ENCODE measurements around the gene PAIP2.
"Not testable (repeated sequence)": the region's sequence is repeated elsewhere in the genome, so short reads cannot be mapped to it uniquely, and the experiment has no call there.

Gene PAIP2

DNA sequence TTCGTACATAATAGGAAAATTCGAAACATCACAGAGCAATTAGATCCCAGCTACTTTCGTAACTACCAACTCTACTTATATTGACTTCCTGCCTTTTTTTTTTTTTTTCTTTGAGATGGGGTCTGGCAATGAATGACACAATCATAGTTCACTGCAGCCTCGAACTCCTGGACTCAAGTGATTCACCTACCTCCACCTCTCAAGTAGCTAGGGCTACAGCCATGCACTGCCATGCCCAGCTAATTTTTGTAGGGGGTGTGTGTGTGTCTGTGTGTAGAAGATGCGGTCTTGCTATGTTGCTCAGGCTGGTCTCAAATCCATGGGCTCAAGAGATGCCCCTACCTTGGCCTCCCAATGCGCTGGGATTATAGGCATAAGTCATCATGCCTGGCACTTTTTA, 5.8 kb upstream of the PAIP2 start:
- no peak for DNase-seq

DNA sequence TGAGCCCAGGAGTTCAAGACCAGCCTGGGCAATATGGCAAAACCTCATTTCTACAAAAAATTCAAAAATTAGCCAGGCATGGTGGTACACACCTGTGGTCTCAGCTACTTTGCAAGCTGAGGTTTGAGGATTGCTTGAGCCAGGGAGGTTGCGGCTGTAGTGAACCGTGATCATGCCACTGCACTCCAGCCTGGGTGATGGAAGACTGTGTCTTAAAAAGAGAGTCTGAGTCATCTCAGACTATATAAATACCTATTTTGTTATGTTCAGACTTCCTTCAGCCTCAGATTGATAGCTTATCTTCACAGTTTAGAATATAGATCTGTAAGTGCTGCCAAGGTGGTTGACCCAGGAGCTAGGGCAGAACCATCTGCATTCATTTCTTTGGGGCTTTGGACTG, 1.6 kb upstream of the PAIP2 start:
- no peak for DNase-seq

DNA sequence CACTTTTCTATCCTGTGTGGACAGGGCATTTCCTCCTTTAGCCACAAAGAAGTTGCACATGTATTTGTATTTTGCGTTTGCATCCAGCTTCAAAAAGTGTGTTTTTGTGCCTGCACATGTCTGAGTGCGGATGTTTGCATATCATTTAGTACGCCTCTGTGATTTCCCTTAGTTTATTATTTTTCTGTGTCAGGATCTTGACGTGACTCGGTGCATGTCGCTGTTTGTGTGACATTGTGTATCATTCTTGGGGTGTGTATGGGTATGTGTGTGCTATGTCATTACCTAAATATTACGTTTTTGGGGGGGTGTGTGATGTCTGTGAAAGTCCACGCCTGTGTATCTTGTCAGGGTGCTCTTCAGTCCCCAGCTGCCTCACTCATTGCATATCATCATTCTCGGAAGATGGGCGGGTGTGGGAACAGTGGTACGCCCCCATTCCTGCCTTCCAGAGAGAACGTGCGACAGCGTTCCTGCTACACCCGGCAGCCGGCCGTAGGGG, 416 bp upstream of the PAIP2 start:
- DNase-seq, result no peak

DNA sequence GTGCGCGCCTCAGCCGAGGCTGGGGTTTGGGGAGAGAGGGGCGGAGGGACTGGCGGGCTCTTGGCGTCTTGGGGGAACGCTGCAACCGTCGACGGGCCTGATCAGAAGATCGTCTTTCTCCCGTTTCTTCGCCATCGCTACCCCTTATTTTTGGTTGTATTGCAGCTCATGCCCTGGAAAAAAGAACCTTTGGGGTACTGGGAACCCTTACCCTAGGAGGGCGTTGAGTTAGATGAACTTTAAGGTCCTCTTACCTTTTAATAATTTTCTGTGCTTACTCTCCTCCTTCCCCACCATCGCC, 719 bp downstream of the PAIP2 start:
- DNase-seq, result no peak

DNA sequence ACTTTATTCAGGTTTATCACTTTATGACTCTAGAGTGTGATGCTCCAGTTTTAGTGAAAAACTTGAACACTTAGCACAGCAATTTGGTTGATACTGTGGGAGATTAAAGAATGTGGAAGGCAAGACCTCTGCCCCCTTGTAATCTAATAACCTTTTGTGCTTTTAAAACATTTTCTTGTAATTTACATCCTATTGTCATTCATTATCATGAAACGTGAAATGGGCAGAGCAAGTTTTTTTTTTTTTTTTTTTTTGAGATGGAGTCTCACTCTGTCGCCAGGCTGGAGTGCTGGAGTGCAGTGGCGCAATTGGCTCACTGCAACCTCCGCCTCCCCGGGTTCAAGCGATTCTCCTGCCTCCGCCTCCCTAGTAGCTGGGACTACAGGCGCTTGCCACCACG, 1.8 kb downstream of the PAIP2 start:
- DNase-seq, result no peak

DNA sequence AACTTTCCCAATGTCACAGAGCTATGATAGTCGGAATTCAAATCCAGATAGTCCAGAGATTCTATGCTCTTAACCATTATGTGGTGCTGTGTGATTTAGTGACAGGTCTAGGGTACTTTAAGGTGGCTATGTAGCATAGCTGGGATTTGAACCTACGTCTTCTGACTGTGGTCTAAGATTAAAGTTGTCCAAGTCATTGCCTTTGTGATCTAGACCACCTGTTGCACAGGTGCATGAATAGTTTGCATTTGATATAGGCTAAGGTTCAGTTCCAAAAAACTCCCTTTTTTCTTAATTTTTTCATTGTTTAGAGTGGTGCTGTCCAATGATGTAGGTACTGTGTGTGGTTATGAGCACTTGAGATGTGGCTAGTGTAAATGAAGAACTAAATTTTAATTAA, 2.5 kb downstream of the PAIP2 start:
- DNase-seq, result no peak

DNA sequence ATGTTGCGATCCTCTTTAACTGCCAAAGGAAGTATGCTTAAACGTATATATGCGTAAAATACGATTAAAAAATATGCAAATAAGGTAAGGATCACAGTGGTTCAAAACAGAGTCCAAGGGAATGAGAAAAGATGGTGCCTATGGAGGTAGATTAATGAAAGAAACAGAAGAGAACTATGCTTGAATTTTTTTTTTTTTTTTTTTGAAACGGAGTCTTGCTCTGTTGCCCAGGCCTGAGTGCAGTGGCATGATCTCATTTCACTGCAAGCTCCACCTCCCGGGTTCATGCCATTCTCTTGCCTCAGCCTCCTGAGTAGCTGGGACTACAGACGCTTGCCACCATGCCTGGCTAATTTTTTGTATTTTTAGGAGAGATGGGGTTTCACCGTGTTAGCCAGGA, 3.8 kb downstream of the PAIP2 start:
- not testable (repeated sequence) for DNase-seq

DNA sequence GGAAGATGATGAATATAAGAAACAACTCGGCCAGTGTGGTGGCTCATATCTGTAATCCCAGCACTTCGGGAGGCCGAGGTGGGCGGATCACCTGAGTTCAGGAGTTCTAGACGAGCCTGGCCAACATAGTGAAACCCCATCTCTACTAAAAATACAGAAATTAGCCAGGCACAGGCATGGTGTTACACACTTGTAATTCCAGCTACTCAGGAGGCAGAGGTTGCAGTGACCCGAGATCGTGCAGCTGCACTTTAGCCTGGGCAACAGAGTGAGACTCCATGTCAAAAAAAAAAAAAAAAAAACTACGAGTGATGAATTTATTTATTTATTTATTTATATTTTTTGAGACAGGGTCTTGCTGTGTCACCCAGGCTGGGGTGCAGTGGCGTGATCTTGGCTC, 6.2 kb downstream of the PAIP2 start:
- DNase-seq, result not testable (repeated sequence)

DNA sequence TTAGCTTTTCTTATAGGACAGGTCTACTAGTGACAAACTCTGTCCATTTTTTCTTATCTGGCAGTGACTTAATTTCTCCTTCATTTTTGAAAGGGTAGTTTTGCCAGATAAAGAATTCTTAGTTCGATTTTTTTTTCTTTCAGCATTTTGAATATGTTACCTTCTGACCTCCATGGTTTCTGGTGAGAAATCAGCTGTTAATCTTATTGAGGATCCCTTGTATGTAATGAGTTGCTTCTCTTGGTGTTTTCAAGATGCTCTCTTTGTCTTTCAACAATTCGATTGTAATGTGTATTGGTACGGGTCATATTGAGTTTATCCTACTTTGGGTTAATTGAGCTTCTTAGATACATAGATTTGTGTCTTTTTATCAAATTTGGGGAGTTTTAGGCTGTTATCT, 12.5 kb downstream of the PAIP2 start:
- no peak for DNase-seq

DNA sequence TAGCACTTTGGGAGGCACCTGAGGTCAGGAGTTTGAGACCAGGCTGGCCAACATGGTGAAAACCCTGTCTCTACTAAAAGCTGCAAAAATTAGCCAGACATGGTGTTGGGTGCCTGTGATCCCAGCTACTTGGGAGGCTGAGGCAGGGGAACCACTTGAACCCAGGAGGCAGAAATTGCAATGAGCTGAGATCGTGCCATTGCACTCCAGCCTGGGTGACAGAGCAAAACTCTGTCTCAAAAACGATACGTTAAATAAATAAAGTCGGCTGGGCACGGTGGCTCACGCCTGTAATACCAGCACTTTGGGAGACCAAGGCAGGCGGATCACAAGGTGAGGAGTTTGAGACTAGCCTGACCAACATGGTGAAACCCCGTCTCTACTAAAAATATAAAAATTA, 14.2 kb downstream of the PAIP2 start:
- not testable (repeated sequence) for DNase-seq

DNA sequence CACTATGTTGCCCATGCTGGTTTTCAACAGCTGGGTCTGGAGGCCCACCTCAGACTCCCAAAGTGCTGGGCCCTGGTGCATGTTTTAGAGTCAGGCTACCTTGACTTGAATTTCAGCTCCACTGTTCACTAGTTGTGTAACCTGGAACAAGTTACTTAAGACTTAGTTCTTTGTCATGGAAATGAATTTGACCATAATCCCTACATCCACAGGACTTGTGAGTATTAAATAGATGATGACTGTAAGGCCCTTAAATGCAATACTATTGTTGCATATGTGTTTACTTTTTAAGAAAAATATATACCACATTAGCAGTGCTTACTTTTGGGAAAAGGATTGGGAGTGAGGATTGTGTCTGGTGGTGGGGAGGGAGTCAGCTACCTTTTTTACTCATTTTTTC, 16.4 kb downstream of the PAIP2 start:
- DNase-seq, result no peak

DNA sequence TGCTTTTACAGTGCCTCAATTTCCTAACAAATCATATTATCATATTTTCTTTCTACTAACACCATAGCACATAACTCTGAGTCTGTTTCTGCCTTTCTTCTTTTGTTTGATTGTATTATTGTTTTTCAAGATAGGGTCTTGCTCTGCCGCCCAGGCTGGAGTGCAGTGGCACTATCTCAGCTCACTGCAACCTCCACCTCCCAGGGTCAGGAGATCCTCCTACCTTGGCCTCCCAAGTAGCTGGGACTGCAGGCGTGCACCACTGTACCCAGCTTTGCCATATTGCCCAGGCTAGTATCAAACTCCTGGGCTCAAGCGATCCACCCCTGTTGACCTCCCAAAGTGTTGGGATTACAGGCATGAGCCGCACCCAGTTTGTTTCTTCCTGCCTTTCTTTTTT, 18.7 kb downstream of the PAIP2 start:
- no peak for DNase-seq

DNA sequence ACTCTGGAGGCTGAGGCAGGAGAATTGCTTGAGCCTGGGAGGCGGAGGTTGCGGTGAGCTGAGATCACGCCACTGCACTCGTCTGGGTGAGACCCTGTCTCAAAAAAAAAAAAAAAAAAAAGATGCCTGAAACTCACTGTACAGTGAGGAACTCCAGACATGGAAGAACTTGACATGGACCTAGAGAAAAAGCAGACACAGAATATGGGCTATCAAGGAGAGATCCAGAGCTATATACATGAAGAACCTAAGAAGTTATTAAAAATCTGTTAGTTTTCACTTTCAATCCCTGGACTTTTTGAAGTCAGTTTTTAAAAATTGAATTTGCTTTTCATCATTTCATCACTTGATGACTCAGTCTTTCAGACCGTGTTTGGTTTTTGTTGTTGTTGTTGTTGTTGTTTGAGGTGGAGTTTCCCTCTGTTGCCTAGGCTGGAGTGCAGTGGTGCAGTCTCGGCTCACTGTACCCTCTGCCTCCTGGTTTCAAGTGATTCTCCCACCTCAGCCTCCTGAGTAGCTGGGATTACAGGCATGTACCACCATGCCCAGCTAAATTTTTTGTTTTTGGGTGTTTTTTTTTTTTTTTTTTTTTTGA, 20.3 kb downstream of the PAIP2 start:
- DNase-seq, result no peak

DNA sequence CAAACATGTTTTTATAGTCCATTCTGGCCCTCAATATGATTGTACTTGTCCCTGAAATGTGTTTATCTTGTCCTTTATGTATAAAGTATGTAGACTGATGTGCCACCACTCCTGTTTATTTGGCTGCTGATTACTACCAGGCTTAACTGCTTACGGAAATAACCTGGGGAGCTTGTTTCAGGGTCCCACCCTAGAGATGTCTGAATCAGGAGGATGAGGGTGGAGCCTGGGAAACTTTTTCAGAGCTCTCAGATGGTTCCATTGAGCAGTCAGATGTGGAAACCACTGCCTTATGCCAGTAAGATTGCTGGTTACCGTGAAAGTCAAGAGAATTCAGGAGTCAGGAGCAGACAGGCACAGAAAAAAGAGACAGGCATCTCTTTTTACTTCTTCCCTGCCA, 22.3 kb downstream of the PAIP2 start:
- no peak for DNase-seq

DNA sequence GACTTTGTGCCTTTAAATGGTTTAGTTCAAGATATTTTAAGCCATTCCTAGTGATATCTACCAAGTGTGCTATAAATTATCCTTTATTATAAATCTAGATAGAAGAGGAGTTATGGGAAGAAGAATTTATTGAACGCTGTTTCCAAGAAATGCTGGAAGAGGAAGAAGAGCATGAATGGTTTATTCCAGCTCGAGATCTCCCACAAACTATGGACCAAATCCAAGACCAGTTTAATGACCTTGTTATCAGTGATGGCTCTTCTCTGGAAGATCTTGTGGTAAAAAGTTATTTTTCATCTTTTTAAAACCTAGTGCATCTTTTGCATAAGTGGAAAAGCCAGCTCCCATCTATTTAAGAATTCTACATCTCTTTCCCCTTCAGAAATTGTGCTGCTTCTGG, 22.8 kb downstream of the PAIP2 start:
- DNase-seq, result no peak

DNA sequence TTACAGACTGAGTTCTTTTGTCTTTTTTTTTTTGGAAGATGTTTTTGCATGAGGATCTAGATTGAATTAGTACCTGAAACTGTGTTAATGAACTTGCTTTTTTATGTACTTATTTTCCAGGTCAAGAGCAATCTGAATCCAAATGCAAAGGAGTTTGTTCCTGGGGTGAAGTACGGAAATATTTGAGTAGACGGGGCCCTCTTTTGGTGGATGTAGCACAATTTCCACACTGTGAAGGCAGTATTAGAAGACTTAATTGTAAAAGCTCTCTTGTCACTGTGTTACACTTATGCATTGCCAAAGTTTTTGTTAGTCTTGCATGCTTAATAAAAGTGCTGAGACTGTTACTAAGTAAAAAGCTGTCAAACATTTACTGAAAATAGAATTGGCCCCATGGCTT, 27.0 kb downstream of the PAIP2 start:
- no peak for DNase-seq

DNA sequence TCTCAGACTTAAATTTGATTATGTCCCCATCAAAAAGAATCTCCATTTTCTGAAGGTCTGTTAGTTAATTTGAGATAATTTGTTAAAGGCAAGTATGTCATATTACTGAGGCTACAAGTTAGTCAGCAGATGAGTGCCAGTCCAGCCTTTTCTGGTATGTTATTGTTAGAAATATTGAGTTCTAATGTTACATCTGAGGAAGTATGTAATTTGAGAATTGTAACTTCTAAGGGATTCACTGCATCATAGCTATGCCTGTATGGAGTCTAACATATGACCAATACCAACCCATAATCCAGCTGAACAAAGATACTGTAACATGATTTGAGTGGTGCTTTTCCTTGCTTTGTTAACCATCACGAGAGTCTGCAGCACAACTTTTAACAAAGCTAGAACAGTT, 27.5 kb downstream of the PAIP2 start:
- no peak for DNase-seq

DNA sequence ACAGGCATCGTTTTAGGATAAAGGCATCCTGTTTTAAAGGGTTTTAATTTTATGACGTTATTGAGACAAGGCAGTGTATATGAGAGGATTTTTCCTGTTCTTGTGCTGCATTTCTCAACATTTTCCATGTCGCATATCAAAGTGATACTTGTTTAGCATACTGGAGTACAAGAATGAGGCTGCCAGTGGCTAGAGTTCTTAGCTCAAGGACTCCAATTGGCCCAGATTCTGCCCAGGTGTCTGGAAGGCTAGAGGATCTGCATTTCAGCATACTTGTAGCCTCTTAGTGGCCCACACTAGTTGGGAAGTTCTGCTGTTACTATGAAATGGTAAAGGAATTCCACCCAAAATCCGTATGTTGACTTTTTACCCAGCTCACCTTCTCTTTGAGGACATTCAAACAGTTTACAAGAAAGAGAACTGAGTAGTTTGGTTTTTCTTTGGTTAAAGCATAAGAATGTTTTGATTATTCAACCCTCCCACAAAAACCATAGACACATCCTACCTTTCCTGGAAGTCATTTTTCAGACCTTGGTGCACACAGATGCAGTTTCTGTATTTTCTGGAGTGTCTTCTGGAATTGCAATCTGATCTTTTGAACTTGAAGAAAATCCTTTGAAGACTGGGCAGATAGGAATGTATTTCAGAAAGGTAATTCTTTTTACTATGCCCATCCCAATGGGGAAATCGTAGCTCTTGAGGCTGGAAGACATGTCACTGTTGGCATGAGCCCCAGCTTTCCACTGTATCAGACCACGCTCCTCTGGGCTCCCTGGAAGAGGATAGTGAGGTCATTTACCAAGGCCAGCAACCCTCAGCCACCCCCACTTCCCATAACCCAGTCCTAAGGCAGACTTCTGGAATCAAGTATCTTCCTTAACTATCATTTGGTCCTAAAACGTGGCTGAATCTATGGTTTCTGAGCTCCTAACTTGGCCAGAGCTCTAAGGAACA, 30.1 kb downstream of the PAIP2 start:
- no peak for DNase-seq

DNA sequence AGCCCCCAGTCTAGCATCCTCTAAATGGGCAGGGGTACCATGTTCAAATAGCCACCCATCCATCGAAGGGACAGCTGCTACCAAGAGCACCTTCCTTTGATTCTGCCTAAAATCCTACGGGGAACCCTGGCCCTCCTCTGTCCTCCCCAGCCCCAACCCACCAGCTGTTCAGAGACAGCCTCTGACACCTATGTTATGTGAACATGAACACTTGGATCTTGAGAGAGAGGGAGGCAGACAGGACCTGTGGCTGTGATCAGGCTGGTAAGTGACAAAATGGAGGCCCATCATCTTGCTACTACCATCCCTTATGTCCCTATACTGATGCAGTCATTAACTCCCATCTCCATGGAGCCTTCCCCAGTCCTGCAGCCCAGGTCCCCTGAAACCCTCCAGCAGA, 33.3 kb downstream of the PAIP2 start:
- no peak for DNase-seq

DNA sequence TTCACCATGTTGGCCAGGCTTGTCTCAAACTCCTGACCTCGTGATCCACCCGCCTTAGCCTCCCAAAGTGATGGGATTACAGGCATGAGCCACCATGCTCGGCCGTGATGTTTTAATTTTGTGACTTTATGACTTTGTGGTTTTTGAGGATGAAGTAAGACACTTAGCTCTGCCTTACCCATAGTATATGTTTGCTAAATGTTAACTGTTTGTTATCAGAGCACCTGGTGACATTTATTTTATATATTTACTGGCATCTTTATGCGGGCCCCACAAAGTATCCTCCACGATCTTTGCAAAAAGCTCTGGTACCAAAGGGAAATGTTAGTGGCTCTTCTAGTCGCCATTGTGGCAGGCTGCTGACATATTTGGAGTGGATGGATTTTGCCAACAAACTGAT, 34.7 kb downstream of the PAIP2 start:
- no peak for DNase-seq

DNA sequence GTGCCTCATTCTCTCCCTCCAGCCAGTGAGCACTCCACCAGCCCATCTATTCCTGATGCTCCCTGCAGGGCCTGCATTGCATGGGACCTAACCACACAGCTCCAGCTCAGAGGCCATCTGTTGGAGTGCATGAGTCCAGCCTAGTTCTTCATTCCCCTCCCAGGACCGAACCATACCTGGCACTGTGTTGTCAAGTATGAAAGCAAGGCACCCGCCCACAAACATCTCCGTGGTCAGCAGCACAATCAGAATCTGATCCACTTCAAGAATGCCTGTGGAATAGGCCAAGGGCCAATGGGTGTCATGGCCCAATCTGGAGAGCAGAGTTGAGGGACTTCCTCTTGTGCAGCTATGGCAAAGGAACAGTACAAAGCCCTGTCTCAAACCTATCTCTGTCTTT, 35.6 kb downstream of the PAIP2 start:
- DNase-seq, result no peak

DNA sequence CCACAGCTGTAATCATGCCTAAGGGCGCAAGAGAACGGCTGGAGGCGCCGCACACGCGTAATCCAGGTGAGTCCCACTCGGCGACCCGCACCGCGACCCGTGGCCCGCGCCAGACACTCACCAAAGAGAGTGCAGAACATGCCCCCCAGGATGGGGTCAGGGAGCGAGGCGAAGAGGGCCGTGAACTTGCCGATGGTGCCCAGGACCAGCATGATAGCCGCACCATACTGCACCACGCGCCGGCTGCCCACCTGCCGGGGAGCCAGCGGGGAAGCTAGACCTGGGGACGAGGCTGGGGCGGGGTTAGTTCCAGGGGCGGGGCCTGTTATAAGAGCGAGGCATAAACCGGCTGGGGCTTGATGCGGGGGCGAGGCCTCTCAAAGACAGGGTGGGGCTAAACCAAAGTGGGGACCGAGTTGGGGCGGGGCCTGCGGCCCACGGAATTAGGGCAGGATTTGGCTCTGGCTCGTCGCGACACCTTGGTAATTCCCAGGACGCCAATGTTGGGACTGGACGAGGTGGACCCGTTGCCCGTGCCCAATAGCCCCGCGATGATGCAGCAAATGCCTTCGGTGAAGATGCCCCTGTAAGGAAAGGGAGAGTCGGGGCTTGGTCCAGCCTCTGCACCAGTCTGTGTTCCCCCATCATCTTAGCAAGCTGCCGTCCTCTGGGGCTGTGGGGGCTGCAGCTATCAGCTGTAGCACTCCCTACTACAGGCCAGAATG, 36.6 kb downstream of the PAIP2 start:
- DNase-seq, result no peak

DNA sequence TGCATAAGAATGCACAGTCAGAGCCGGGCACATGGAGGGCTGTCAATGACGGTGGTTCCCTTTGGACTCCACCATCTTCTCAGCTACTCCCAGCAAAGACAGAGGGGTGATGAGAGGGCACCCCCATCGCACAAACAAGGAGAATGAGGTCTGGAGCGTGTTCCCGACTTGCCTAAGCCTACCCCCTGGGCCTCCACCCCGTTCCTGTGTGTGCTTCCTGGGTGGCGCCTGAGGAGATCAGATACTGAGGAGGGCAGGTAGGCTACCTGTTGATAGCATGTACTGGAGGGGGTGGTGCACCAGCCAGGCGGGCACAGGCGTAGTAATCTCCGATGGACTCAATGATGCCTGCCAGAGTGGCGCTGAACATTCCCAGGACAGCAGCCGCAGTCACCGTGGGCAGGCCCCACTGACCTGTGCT, 37.3 kb downstream of the PAIP2 start:
- no peak for DNase-seq

All from NCI-H1105 treated with DMSO at 0.1 percent for 48 hours (cell line).